GF-D8 (cell line): ENCODE data around the gene DIPK1C.

Experiments used
- DNase-seq: peaks from one replicate; lab custom pipeline; 2025; lab: John Stamatoyannopoulos, UW

The DIPK1C gene

DNA sequence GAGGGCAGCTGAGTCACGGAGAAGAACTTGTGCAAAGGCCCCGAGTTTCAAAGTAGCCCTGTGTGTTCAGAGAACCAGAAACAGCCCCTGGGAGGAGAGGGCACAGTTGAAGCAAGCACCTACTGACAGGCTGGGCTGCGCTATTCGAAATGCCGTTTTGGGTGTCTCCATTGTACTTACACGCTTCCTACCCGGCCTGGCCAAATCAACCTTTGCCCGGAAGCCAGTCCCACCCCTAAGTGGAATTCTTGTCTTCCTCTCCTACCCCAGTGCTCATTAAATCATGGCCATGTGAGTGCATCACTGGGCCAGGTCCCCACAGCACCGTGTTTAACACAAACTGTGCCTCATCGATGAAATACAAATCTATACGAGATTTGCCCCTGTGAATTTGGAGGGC, 6.0 kb downstream of the DIPK1C start:
- no peak for DNase-seq

- no peak for DNase-seq
These were observed 6.5 kb downstream of the DIPK1C start for GRCh38 chr18:74450626-74451025.

- DNase-seq = no peak
These were observed 9.5 kb downstream of the DIPK1C start for GRCh38 chr18:74447404-74448152.

GRCh38 chr18:74446631-74447403, 10.3 kb downstream of the DIPK1C start:
- DNase-seq = no peak

DNA sequence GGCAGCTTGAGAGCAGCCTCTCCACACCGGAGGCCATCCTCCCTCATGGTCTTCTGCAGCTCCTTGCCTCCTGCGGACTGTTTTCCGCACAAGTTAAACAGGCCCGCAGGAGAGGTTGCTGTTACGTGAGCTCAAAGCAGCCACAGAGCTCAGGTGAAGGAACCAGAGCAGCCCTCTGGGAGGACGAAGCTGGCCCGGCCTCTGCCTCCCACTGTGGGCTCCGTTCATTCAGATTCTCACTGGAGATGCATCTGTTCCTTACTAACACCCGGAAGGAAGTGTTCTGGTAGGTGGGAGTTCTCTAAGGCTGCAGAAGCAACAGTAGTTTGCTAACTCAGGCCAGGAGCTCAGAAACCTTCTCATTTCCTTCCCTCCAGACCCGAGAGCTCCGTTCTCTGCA, 10.9 kb downstream of the DIPK1C start:
- no peak for DNase-seq

GRCh38 chr18:74445585-74445984, 11.5 kb downstream of the DIPK1C start:
- no peak for DNase-seq

- DNase-seq = no peak
These were observed 13.0 kb downstream of the DIPK1C start for GRCh38 chr18:74444104-74444503.

DNA sequence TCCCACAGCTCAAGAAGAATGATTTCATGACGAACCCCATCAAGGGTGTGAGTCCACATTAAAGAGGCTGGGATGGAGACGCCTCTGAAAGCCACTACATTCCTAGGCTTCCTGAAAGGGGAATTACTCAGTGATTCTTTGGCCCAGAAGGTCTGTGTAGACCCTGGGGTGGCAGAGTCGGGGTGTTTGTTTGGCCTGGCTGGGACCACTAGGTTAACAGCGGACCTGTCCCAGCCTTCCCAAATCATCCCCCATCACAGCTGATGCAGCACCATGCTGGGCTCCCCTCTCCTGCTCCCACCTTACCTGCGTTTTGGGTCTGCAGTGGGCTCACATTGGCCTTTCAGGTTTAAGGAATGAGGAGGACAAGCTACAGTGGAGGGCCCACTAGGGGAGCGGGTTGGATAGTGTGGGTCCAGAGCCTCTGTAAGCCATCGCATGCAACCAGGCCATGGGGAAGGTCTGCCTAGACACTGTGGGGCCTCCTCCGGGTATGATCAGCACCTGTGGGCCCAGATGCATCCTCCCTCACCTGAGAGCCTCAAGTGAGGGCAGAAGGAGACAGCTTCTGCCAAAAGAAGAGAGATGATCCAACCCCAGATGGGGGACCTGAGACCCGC, 16.2 kb downstream of the DIPK1C start:
- no peak for DNase-seq

- DNase-seq = no peak
These were observed 19.0 kb downstream of the DIPK1C start for GRCh38 chr18:74438091-74438490.

- DNase-seq = no peak
These were observed 20.8 kb downstream of the DIPK1C start for GRCh38 chr18:74436158-74436769.

DNA sequence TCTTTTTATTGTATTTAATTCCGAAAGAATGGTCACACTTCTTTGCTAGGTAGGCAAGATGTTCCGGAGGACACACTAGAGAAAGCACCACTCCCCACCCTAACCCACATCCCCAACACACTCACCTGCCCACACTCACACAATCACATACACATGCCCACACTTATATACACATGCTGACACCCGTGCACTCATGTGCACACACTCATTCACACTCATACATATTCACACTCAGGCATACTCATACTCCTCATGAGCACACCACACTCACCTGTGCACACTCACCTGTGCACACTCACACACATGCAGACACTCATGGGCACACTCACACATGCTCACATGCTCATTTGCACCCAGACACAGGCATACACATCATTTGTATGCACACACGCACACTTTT, 21.4 kb downstream of the DIPK1C start:
- no peak for DNase-seq

GRCh38 chr18:74434466-74434865, 22.6 kb downstream of the DIPK1C start:
- no peak for DNase-seq

- DNase-seq = no peak
These were observed 26.1 kb downstream of the DIPK1C start for GRCh38 chr18:74430806-74431571.

DNA sequence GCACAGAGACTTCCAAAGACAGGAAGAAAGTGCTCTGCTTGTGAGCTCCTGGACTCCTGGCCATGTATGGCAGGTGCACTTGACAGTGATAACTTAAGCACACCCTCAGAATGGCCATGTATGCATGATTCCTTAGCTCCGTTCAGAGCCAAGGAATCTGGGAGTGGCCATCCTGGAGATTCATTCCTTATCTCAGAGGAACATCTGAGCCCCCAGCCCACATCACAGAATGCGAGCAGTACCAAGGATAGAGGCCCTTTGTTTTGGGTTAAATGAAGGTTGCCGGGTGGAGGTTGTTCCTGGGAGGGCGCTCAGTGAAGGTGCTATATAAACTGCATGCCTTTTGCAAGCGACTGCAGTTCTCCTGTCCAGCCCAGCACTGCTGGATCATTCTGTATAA, 26.9 kb downstream of the DIPK1C start:
- no peak for DNase-seq

DNA sequence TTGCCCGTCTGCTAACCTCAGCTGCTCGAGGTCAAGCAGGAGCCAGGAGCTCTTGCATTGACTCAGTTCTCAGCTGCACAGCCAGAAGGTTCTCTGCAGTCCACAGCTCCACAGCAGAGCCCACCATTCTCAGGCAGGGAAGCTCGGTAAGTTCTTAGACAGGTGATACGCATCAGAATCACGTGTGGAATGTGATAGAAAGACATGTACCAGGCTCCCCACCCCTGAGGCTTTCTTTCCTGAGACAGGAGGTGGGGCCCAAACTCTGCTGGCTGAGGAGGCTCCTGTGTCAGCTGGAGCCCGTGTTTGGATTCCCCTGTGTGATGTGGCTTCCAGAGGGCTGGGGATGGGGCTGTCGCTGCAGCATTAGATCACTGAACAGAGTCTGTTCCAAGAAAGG, 28.0 kb downstream of the DIPK1C start:
- no peak for DNase-seq

- no peak for DNase-seq
These were observed 29.5 kb downstream of the DIPK1C start for GRCh38 chr18:74427442-74428112.

GRCh38 chr18:74425876-74426275, 31.2 kb downstream of the DIPK1C start:
- DNase-seq = no peak

- no peak for DNase-seq
These were observed 31.9 kb downstream of the DIPK1C start for GRCh38 chr18:74425161-74425560.

GRCh38 chr18:74422541-74422940, 34.6 kb downstream of the DIPK1C start:
- no peak for DNase-seq

DNA sequence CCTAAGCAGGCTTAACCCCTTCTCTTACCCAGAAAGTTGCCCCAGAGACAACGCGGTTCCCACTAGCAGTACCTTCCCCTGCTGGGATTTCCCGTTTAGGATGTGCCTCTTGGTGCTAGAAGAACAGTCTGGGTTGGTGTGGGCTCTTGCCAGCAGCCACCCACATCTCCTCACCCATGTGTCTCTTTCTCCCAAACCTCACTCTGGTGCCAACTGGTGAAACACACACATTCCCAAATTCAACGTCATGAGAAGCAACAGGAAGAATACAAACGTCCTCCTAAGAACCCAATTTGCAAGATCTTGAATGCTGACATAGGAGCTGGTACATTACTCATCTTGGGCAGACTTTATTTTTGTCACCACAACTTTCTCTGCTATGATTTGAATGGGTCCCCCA, 36.2 kb downstream of the DIPK1C start:
- no peak for DNase-seq

GRCh38 chr18:74420481-74420880, 36.6 kb downstream of the DIPK1C start:
- no peak for DNase-seq
